ENCODE results near the gene ADAMTSL5.
"Not testable (repeated sequence)": the region's sequence is repeated elsewhere in the genome, so short reads cannot be mapped to it uniquely, and the experiment has no call there.

The ADAMTSL5 gene

GRCh38 chr19:1521636-1522035 is 8.8 kb upstream of the ADAMTSL5 start:
- H3K27ac ChIP-seq (ENCODE audit: low read depth, low read length) = no peak overlapping the region
- no peak overlapping the region for H3K9ac ChIP-seq (ENCODE audit: low read depth, low read length)
- no peaks in the 10 kb centered on the region for H3K9me3 ChIP-seq (ENCODE audit: insufficient read depth, low read depth, low read length)
- H3K36me3 ChIP-seq (ENCODE audit: insufficient read depth, low read length) = no peaks in the 10 kb centered on the region
- H3K4me3 ChIP-seq (ENCODE audit: low read length) = no peak overlapping the region
- WGBS = 79% methylated on average over 14 of the region's 14 CpGs
- no peaks in the 10 kb centered on the region for H3K4me1 ChIP-seq (ENCODE audit: insufficient read depth, low read length)
- peaks cover 43% of the 10 kb centered on the region for H3K27me3 ChIP-seq (ENCODE audit: insufficient read depth, low read length)

GRCh38 chr19:1520203-1520780 is 7.5 kb upstream of the ADAMTSL5 start:
- H3K27me3 ChIP-seq (ENCODE audit: insufficient read depth, low read length) = peaks cover 38% of the 10 kb centered on the region
- no peak overlapping the region for H3K9ac ChIP-seq (ENCODE audit: low read depth, low read length)
- no peak overlapping the region for H3K4me3 ChIP-seq (ENCODE audit: low read length)
- WGBS = 84% methylated on average over 17 of the region's 17 CpGs
- no peaks in the 10 kb centered on the region for H3K9me3 ChIP-seq (ENCODE audit: insufficient read depth, low read depth, low read length)
- no peaks in the 10 kb centered on the region for H3K36me3 ChIP-seq (ENCODE audit: insufficient read depth, low read length)
- no peak overlapping the region for H3K27ac ChIP-seq (ENCODE audit: low read depth, low read length)
- no peaks in the 10 kb centered on the region for H3K4me1 ChIP-seq (ENCODE audit: insufficient read depth, low read length)

GRCh38 chr19:1519802-1520201 is 7.0 kb upstream of the ADAMTSL5 start:
- 90% methylated on average over 8 of the region's 8 CpGs for WGBS
- H3K27me3 ChIP-seq (ENCODE audit: insufficient read depth, low read length) = peaks cover 38% of the 10 kb centered on the region
- H3K9ac ChIP-seq (ENCODE audit: low read depth, low read length); H3K27ac ChIP-seq (ENCODE audit: low read depth, low read length); H3K4me1 ChIP-seq (ENCODE audit: insufficient read depth, low read length); H3K9me3 ChIP-seq (ENCODE audit: insufficient read depth, low read depth, low read length); H3K4me3 ChIP-seq (ENCODE audit: low read length); H3K36me3 ChIP-seq (ENCODE audit: insufficient read depth, low read length): not testable (repeated sequence)

- H3K9ac ChIP-seq (ENCODE audit: low read depth, low read length) = no peak overlapping the region
- no peaks in the 10 kb centered on the region for H3K9me3 ChIP-seq (ENCODE audit: insufficient read depth, low read depth, low read length)
- WGBS = 86% methylated on average over 4 of the region's 4 CpGs
- no peak overlapping the region for H3K27ac ChIP-seq (ENCODE audit: low read depth, low read length)
- no peak overlapping the region for H3K4me3 ChIP-seq (ENCODE audit: low read length)
- H3K36me3 ChIP-seq (ENCODE audit: insufficient read depth, low read length) = no peaks in the 10 kb centered on the region
- H3K27me3 ChIP-seq (ENCODE audit: insufficient read depth, low read length) = peaks cover 36% of the 10 kb centered on the region
- no peaks in the 10 kb centered on the region for H3K4me1 ChIP-seq (ENCODE audit: insufficient read depth, low read length)
Observed at GRCh38 chr19:1518471-1518870, 5.7 kb upstream of the ADAMTSL5 start.

- 83% methylated on average over 8 of the region's 8 CpGs for WGBS
Observed at GRCh38 chr19:1516395-1516753, 3.6 kb upstream of the ADAMTSL5 start.

GRCh38 chr19:1514986-1515721 is 2.3 kb upstream of the ADAMTSL5 start:
- H3K27ac ChIP-seq (ENCODE audit: low read depth, low read length) = no peak overlapping the region
- H3K9ac ChIP-seq (ENCODE audit: low read depth, low read length) = no peak overlapping the region
- no peaks in the 10 kb centered on the region for H3K4me1 ChIP-seq (ENCODE audit: insufficient read depth, low read length)
- no peaks in the 10 kb centered on the region for H3K36me3 ChIP-seq (ENCODE audit: insufficient read depth, low read length)
- H3K9me3 ChIP-seq (ENCODE audit: insufficient read depth, low read depth, low read length) = no peaks in the 10 kb centered on the region
- peaks cover 44% of the 10 kb centered on the region for H3K27me3 ChIP-seq (ENCODE audit: insufficient read depth, low read length)
- 80% methylated on average over 12 of the region's 14 CpGs for WGBS
- no peak overlapping the region for H3K4me3 ChIP-seq (ENCODE audit: low read length)

More at GRCh38 chr19:1516395-1516753, 3.6 kb upstream of the ADAMTSL5 start:
- Histone ChIP-seq H3K9ac (ENCODE audit: low read depth, low read length) (no peak overlapping the region), H3K27ac (ENCODE audit: low read depth, low read length) (no peak overlapping the region), H3K27me3 (ENCODE audit: insufficient read depth, low read length) (peaks cover 37% of the 10 kb centered on the region), H3K4me3 (ENCODE audit: low read length) (no peak overlapping the region), H3K36me3 (ENCODE audit: insufficient read depth, low read length) (no peaks in the 10 kb centered on the region), H3K9me3 (ENCODE audit: insufficient read depth, low read depth, low read length) (no peaks in the 10 kb centered on the region), H3K4me1 (ENCODE audit: insufficient read depth, low read length) (no peaks in the 10 kb centered on the region)

- Histone ChIP-seq H3K4me3 (ENCODE audit: low read length) (no peak overlapping the region), H3K36me3 (ENCODE audit: insufficient read depth, low read length) (no peaks in the 10 kb centered on the region), H3K27ac (ENCODE audit: low read depth, low read length) (no peak overlapping the region), H3K9me3 (ENCODE audit: insufficient read depth, low read depth, low read length) (no peaks in the 10 kb centered on the region), H3K27me3 (ENCODE audit: insufficient read depth, low read length) (peaks cover 50% of the 10 kb centered on the region), H3K9ac (ENCODE audit: low read depth, low read length) (no peak overlapping the region), H3K4me1 (ENCODE audit: insufficient read depth, low read length) (no peaks in the 10 kb centered on the region)
- 72% methylated on average over 10 of the region's 10 CpGs for WGBS
Observed at GRCh38 chr19:1514295-1514661, 1.5 kb upstream of the ADAMTSL5 start.

- no peaks in the 10 kb centered on the region for H3K4me1 ChIP-seq (ENCODE audit: insufficient read depth, low read length)
- H3K4me3 ChIP-seq (ENCODE audit: low read length) = peak overlapping the region; percentile 39
- H3K27me3 ChIP-seq (ENCODE audit: insufficient read depth, low read length) = peaks cover 50% of the 10 kb centered on the region
- no peaks in the 10 kb centered on the region for H3K9me3 ChIP-seq (ENCODE audit: insufficient read depth, low read depth, low read length)
- H3K36me3 ChIP-seq (ENCODE audit: insufficient read depth, low read length) = no peaks in the 10 kb centered on the region
- 20% methylated on average over 51 of the region's 52 CpGs for WGBS
- no peak overlapping the region for H3K9ac ChIP-seq (ENCODE audit: low read depth, low read length)
- H3K27ac ChIP-seq (ENCODE audit: low read depth, low read length) = no peak overlapping the region
Observed at GRCh38 chr19:1513499-1514294, 878 bp upstream of the ADAMTSL5 start.

- Histone ChIP-seq H3K9ac (ENCODE audit: low read depth, low read length) (no peak overlapping the region), H3K27ac (ENCODE audit: low read depth, low read length) (no peak overlapping the region), H3K9me3 (ENCODE audit: insufficient read depth, low read depth, low read length) (no peaks in the 10 kb centered on the region), H3K36me3 (ENCODE audit: insufficient read depth, low read length) (no peaks in the 10 kb centered on the region), H3K4me3 (ENCODE audit: low read length) (no peak overlapping the region), H3K27me3 (ENCODE audit: insufficient read depth, low read length) (peaks cover 50% of the 10 kb centered on the region), H3K4me1 (ENCODE audit: insufficient read depth, low read length) (no peaks in the 10 kb centered on the region)
- 67% methylated on average over 22 of the region's 22 CpGs for WGBS
Observed at GRCh38 chr19:1511318-1512317, 1.2 kb downstream of the ADAMTSL5 start.

- 51% methylated on average over 9 of the region's 9 CpGs for WGBS
- Histone ChIP-seq H3K4me3 (ENCODE audit: low read length) (no peak overlapping the region), H3K4me1 (ENCODE audit: insufficient read depth, low read length) (no peaks in the 10 kb centered on the region), H3K27ac (ENCODE audit: low read depth, low read length) (no peak overlapping the region), H3K9me3 (ENCODE audit: insufficient read depth, low read depth, low read length) (no peaks in the 10 kb centered on the region), H3K9ac (ENCODE audit: low read depth, low read length) (no peak overlapping the region), H3K36me3 (ENCODE audit: insufficient read depth, low read length) (no peaks in the 10 kb centered on the region), H3K27me3 (ENCODE audit: insufficient read depth, low read length) (peaks cover 50% of the 10 kb centered on the region)
Observed at GRCh38 chr19:1510807-1511206, 2.0 kb downstream of the ADAMTSL5 start.

All from HUES64 (cell line).